HUES6 (cell line): ENCODE results near the gene CNDP2.

Experiments
- H3K27ac ChIP-seq: 2 replicates; pipeline ENCODE4 v1.7.0; 2013; ENCODE audit warnings: low read depth, mild to moderate bottlenecking, low read length, inconsistent platforms
- H3K27me3 ChIP-seq: 2 replicates; pipeline ENCODE4 v1.6.1; 2013; ENCODE audit warnings: low read length; ENCODE audit not compliant: control insufficient read depth, insufficient read depth
- H3K36me3 ChIP-seq: 2 replicates; pipeline ENCODE4 v1.6.1; 2013; ENCODE audit warnings: low read length; ENCODE audit not compliant: control insufficient read depth, insufficient read depth
- H3K4me1 ChIP-seq: 2 replicates; pipeline ENCODE4 v1.6.1; 2013; ENCODE audit warnings: low read length; ENCODE audit not compliant: control insufficient read depth, insufficient read depth
- H3K4me3 ChIP-seq: 2 replicates; pipeline ENCODE4 v1.5.1; 2013; ENCODE audit warnings: low read depth, low read length
- H3K9ac ChIP-seq: one replicate; pipeline ENCODE4 v1.6.1; 2013; ENCODE audit warnings: mild to moderate bottlenecking, low read length
- H3K9me3 ChIP-seq: 2 replicates; pipeline ENCODE4 v1.6.1; 2013; ENCODE audit warnings: low read depth, low read length; ENCODE audit not compliant: control insufficient read depth, insufficient read depth

CNDP2 gene

GRCh38 chr18:74456349-74457042 is 39.7 kb upstream of the CNDP2 start:
- H3K9me3 ChIP-seq = no peaks in the 10 kb centered on the region
- H3K9ac ChIP-seq = no peak overlapping the region
- no peak overlapping the region for H3K27ac ChIP-seq
- no peaks in the 10 kb centered on the region; the same call in 1 of the 2 replicates for H3K4me1 ChIP-seq
- peak overlapping the region; percentile 81 for H3K4me3 ChIP-seq
- peaks cover 80% of the 10 kb centered on the region for H3K27me3 ChIP-seq
- H3K36me3 ChIP-seq = no peaks in the 10 kb centered on the region

GRCh38 chr18:74457043-74457724 is 39.0 kb upstream of the CNDP2 start, which contains the start of gene DIPK1C:
DIPK1C (minus strand) TSS chr18:74457308; CDS start chr18:74457259, 49 bp downstream.
- H3K27me3 ChIP-seq = peaks cover 75% of the 10 kb centered on the region

GRCh38 chr18:74457725-74458421 is 38.3 kb upstream of the CNDP2 start:
- H3K4me1 ChIP-seq = no peaks in the 10 kb centered on the region; the same call in 1 of the 2 replicates
- H3K27ac ChIP-seq = no peak overlapping the region
- H3K27me3 ChIP-seq = peaks cover 75% of the 10 kb centered on the region
- no peaks in the 10 kb centered on the region for H3K9me3 ChIP-seq
- no peak overlapping the region for H3K9ac ChIP-seq
- H3K36me3 ChIP-seq = no peaks in the 10 kb centered on the region
- H3K4me3 ChIP-seq = peak overlapping the region; percentile 52; the same call in 1 of the 2 replicates

More at GRCh38 chr18:74457043-74457724, 39.0 kb upstream of the CNDP2 start, which contains the start of gene DIPK1C:
- no peaks in the 10 kb centered on the region for H3K9me3 ChIP-seq
- no peaks in the 10 kb centered on the region for H3K36me3 ChIP-seq
- peak within 1 kb of the TSS; percentile 81 for H3K4me3 ChIP-seq
- H3K27ac ChIP-seq = no peak within 1 kb of the TSS
- no peak within 1 kb of the TSS for H3K9ac ChIP-seq
- no peaks in the 10 kb centered on the region; the same call in 1 of the 2 replicates for H3K4me1 ChIP-seq

GRCh38 chr18:74459889-74460288 is 36.3 kb upstream of the CNDP2 start:
- Histone ChIP-seq H3K9me3 (no peaks in the 10 kb centered on the region), H3K4me1 (no peaks in the 10 kb centered on the region; the same call in 1 of the 2 replicates), H3K27ac (no peak overlapping the region), H3K36me3 (no peaks in the 10 kb centered on the region), H3K9ac (no peak overlapping the region), H3K27me3 (peaks cover 54% of the 10 kb centered on the region), H3K4me3 (no peak overlapping the region)

GRCh38 chr18:74460825-74461224 is 35.3 kb upstream of the CNDP2 start:
- Histone ChIP-seq H3K4me1 (no peaks in the 10 kb centered on the region; the same call in 1 of the 2 replicates), H3K36me3 (no peaks in the 10 kb centered on the region), H3K9me3 (no peaks in the 10 kb centered on the region), H3K4me3 (no peak overlapping the region), H3K9ac (no peak overlapping the region), H3K27ac (no peak overlapping the region), H3K27me3 (peaks cover 45% of the 10 kb centered on the region)

- no peak overlapping the region for H3K9ac ChIP-seq
- H3K27ac ChIP-seq = no peak overlapping the region
- H3K36me3 ChIP-seq = no peaks in the 10 kb centered on the region
- H3K9me3 ChIP-seq = no peaks in the 10 kb centered on the region
- peaks cover 22% of the 10 kb centered on the region for H3K27me3 ChIP-seq
- no peak overlapping the region for H3K4me3 ChIP-seq
- no peaks in the 10 kb centered on the region for H3K4me1 ChIP-seq
Measured at GRCh38 chr18:74463254-74463653, 32.9 kb upstream of the CNDP2 start.

DNA sequence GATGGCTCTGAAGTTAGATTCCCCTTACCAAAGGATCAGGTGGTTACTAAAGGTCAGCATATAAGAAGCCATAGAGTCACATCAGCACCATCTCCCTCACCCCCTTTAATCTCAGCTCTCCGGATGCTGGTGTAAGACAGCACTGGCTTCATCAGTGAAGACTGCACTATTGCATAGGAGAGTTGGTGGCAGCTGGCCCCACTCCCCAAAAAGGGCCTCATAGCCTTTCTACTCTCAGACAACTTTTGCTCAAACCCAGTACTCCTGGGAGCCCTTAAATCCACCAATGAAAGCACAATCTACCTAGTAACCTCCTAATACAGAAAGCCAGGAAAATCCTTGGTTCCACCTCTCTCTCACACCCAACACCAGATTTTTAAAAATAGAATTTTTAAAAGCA is 32.2 kb upstream of the CNDP2 start:
- Histone ChIP-seq H3K4me3 (no peak overlapping the region), H3K36me3 (no peaks in the 10 kb centered on the region)

DNA sequence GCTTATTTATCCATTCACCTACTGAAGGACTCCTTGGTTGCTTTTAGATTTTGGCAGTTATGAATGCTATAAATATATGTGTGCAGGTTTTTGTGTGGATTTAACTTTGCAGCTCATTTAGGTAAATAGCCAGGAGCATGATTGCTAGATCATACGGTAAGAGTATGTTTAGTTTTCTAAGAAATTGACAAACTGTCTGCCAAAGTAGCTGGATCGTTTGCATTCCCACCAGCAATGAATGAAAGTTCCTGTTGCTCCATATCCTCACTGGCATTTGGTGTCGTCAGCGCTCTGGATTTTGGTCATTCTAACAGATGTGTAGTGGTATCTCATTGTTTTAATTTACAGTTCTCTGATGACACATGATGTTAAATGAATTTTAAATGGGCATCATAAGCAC is 30.4 kb upstream of the CNDP2 start:
- no peak overlapping the region for H3K27ac ChIP-seq
- H3K4me1 ChIP-seq = no peaks in the 10 kb centered on the region
- H3K4me3 ChIP-seq = no peak overlapping the region
- no peaks in the 10 kb centered on the region; the same call in 1 of the 2 replicates for H3K27me3 ChIP-seq
- no peaks in the 10 kb centered on the region for H3K36me3 ChIP-seq
- H3K9ac ChIP-seq = no peak overlapping the region
- H3K9me3 ChIP-seq = peaks cover 8% of the 10 kb centered on the region; the same call in 1 of the 2 replicates

More for the DNA sequence above, 32.2 kb upstream of the CNDP2 start:
- H3K9me3 ChIP-seq = no peaks in the 10 kb centered on the region
- peaks cover 14% of the 10 kb centered on the region for H3K27me3 ChIP-seq
- no peak overlapping the region for H3K9ac ChIP-seq
- no peaks in the 10 kb centered on the region for H3K4me1 ChIP-seq
- no peak overlapping the region for H3K27ac ChIP-seq

GRCh38 chr18:74468547-74469061 is 27.6 kb upstream of the CNDP2 start:
- H3K4me3 ChIP-seq = no peak overlapping the region
- H3K4me1 ChIP-seq = no peaks in the 10 kb centered on the region
- H3K9me3 ChIP-seq = peaks cover 14% of the 10 kb centered on the region
- no peaks in the 10 kb centered on the region for H3K36me3 ChIP-seq
- H3K27ac ChIP-seq = no peak overlapping the region
- H3K9ac ChIP-seq = no peak overlapping the region
- no peaks in the 10 kb centered on the region for H3K27me3 ChIP-seq

GRCh38 chr18:74472312-74472711 is 23.9 kb upstream of the CNDP2 start:
- Histone ChIP-seq H3K9ac (no peak overlapping the region), H3K9me3 (peaks cover 14% of the 10 kb centered on the region), H3K27ac (no peak overlapping the region), H3K27me3 (no peaks in the 10 kb centered on the region), H3K36me3 (no peaks in the 10 kb centered on the region), H3K4me3 (no peak overlapping the region), H3K4me1 (0 out of 2 replicates have a peak, but pooled peaks cover 5% of the 10 kb centered on the region)
